Gastrocnemius medialis (tissue), 4 donors: ENCODE data around the gene VAPA.

Source experiments
- CTCF ChIP-seq, 5 experiments: fragments of 450-650 bp in 3 of 5; fragments of 200-600 bp in 2 of 5; sonication (generic) in 2 of 5; IDR thresholded peaks in 4 of 5; conservative IDR thresholded peaks in 1 of 5; 1 replicate in 4 of 5; 2 replicates in 1 of 5; pipeline ENCODE4 v1.5.1; 2016 to 2019; ENCODE audit warnings: antibody characterized with exemption in 5 of 5, mild to moderate bottlenecking in 3 of 5, moderate library complexity in 3 of 5
- POLR2A ChIP-seq, 2 donors: fragments of 450-650 bp; IDR thresholded peaks; one replicate each; pipeline ENCODE4 v1.6.1; 2017; ENCODE audit warnings: antibody characterized with exemption in 2 of 2, mild to moderate bottlenecking in 2 of 2, moderate library complexity in 2 of 2

- TF ChIP-seq POLR2A (IDR thresholded peaks at IDR 0.05) (no peak), CTCF (IDR thresholded peaks at IDR 0.05 in 4 of 5, conservative IDR thresholded peaks at IDR 0.05 in 1 of 5) (no peak)
Observed at GRCh38 chr18:9974279-9974915, 60.6 kb downstream of the VAPA start.
